ENCODE results near the gene SHBG. TPM values are rescaled to one million over a fixed set of nuclear protein-coding genes. Genes with fewer than 3 reads are reported as not detected.
A peak's percentile ranks its signal among the peaks of the same experiment; 100 is the strongest.

SHBG gene
- total and polyA plus RNA-seq, 2 experiments from 2014 or later = 0.38 to 0.48 TPM

DNA sequence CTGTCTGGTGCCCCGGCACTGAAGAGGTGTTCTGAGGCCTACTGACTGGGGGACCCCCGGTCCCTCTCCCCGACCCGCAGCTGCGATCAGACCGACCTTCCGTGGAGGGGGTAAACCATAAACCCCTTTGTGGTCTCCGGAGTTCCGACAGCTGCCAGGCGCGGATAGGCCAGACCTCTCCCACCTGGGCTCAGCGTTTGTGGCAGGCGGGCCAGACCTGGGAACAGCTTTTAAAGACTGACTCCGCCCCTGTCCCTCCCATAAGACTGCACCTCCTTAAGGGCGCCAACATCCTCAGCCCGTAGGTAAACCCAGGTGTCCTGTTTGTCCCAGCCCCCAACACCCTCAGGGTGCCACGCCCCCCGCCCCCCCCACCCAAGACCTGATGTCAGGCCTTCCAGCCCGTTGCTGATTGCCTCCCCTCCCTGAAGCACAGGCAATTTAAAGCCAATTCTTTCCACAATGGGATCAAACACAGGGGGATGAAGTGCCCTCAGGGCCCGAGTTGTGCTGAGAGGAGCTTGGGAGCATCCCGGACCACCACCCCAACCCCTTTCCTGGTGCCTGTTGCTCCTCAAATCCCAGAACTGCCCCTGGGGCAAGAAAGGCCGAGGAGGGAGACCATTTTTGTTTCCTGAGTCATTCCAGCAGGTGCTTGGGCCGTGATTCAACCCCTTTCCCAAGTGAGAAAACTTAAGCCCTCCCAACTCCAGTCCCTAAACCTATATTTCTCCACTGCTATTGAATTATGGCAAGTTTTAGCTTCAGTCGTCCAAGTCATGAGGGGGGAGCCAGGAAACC, 39.8 kb upstream of the SHBG start, which contains the start of gene SOX15:
Gene SOX15, minus strand, starts transcription at position 204 of the 801 bp plus-strand sequence. CDS start 418 bp downstream, outside the sequence.
- DNase-seq (ENCODE audit: low spot score) (peak; percentile 82), ATAC-seq (peak; percentile 70)
- Histone ChIP-seq H3F3A (replicated peaks; ENCODE audit: low read depth) (peaks cover 37% of the 10 kb centered on the region), H2AFZ (peak within 1 kb of the TSS; percentile 74; the same call in 1 of the 2 replicates), H4K20me1 (replicated peaks; ENCODE audit: insufficient read depth) (no peaks in the 10 kb centered on the region), H3K79me2 (replicated peaks; ENCODE audit: insufficient read depth) (peaks cover 11% of the 10 kb centered on the region), H3K27me3 (ENCODE audit: insufficient read depth) (no peaks in the 10 kb centered on the region), H3K4me2 (peak within 1 kb of the TSS; percentile 99), H3K4me1 (ENCODE audit: insufficient read depth) (peaks cover 15% of the 10 kb centered on the region), H3K9me2 (ENCODE audit: insufficient read depth) (no peaks in the 10 kb centered on the region), H3K4me3 (peak within 1 kb of the TSS; percentile 88), H3K27ac (ENCODE audit: low read depth) (peak within 1 kb of the TSS; percentile 97), H3K36me3 (ENCODE audit: insufficient read depth) (peaks cover 31% of the 10 kb centered on the region)
- TF ChIP-seq STAT1 (IDR thresholded peaks at IDR 0.05; ENCODE audit: unreplicated experiment) (no peak), POLR2AphosphoS5 (IDR thresholded peaks at IDR 0.05; ENCODE audit: low read depth) (peak; percentile 76)
- Mint-ChIP-seq H3K27me3 (ENCODE audit: insufficient read depth, low read depth, poor library complexity) (peaks cover 18% of the 10 kb centered on the region), H3K9me3 (no peaks in the 10 kb centered on the region), H3K36me3 (ENCODE audit: low read depth) (peaks cover 58% of the 10 kb centered on the region), H3K4me3 (peak within 1 kb of the TSS; percentile 69), H3K27ac (peak within 1 kb of the TSS; percentile 96), H3K4me1 (peaks cover 37% of the 10 kb centered on the region)

GRCh38 chr17:7590743-7591142, 39.2 kb upstream of the SHBG start:
- Histone ChIP-seq H2AFZ (no peak overlapping the region), H3K27me3 (ENCODE audit: insufficient read depth) (no peaks in the 10 kb centered on the region), H3K4me1 (ENCODE audit: insufficient read depth) (peaks cover 14% of the 10 kb centered on the region), H4K20me1 (replicated peaks; ENCODE audit: insufficient read depth) (no peaks in the 10 kb centered on the region), H3K9me2 (ENCODE audit: insufficient read depth) (no peaks in the 10 kb centered on the region), H3F3A (replicated peaks; ENCODE audit: low read depth) (peaks cover 35% of the 10 kb centered on the region), H3K27ac (ENCODE audit: low read depth) (peak overlapping the region; percentile 97), H3K4me3 (peak overlapping the region; percentile 88), H3K36me3 (ENCODE audit: insufficient read depth) (peaks cover 32% of the 10 kb centered on the region), H3K79me2 (replicated peaks; ENCODE audit: insufficient read depth) (peaks cover 5% of the 10 kb centered on the region), H3K4me2 (peak overlapping the region; percentile 70)
- DNase-seq (ENCODE audit: low spot score) (peak; percentile 74), ATAC-seq (peak; percentile 51)
- Mint-ChIP-seq H3K9me3 (no peaks in the 10 kb centered on the region), H3K4me3 (peak overlapping the region; percentile 51), H3K27ac (peak overlapping the region; percentile 96), H3K4me1 (peaks cover 36% of the 10 kb centered on the region), H3K27me3 (ENCODE audit: insufficient read depth, low read depth, poor library complexity) (peaks cover 18% of the 10 kb centered on the region), H3K36me3 (ENCODE audit: low read depth) (peaks cover 63% of the 10 kb centered on the region)
- TF ChIP-seq STAT1 (IDR thresholded peaks at IDR 0.05; ENCODE audit: unreplicated experiment) = no peak
- no peak for TF ChIP-seq REST (IDR thresholded peaks at IDR 0.05; ENCODE audit: unreplicated experiment)
- TF ChIP-seq POLR2AphosphoS5 (IDR thresholded peaks at IDR 0.05; ENCODE audit: low read depth) = no peak
- no peak for TF ChIP-seq NANOG (IDR thresholded peaks at IDR 0.05; ENCODE audit: borderline replicate concordance)
- TF ChIP-seq ZNF462 (CRISPR knock-in tag; IDR thresholded peaks at IDR 0.05) = no peak
- TF ChIP-seq CREB1 (CRISPR knock-in tag; IDR thresholded peaks at IDR 0.05; ENCODE audit: low read depth) = no peak
- no peak for TF ChIP-seq JUNB (IDR thresholded peaks at IDR 0.05; ENCODE audit: unreplicated experiment)
- TF ChIP-seq ETS1 (IDR thresholded peaks at IDR 0.05) = no peak
- no peak for TF ChIP-seq EZH2 (IDR thresholded peaks at IDR 0.05; ENCODE audit: low read depth, unreplicated experiment)
- no peak for TF ChIP-seq ZNF331 (CRISPR knock-in tag; IDR thresholded peaks at IDR 0.05; ENCODE audit: low read depth)

Measured in GM23338 (cell line).